Frontal cortex (tissue), 4 donors: ENCODE results near the gene KRT40. TPM values are rescaled to one million over a fixed set of nuclear protein-coding genes. Genes with fewer than 3 reads are reported as not detected.
"Not testable (repeated sequence)": the region's sequence is repeated elsewhere in the genome, so short reads cannot be mapped to it uniquely, and the experiment has no call there.

Experiments used
- DNase-seq, 2 donors: peaks; one replicate each; pipeline ENCODE4 v3.0.0; 2012; ENCODE audit warnings: low spot score in 2 of 2
- FAIRE-seq: peaks from 2 replicates; lab custom pipeline; 2012; peaks lifted over from hg19 to GRCh38; lab: Jason Lieb, UNC
- total RNA-seq: library from RNA; depleted of rRNA; stranded (reverse); fragments of >200 nt; gene quantifications from one replicate; pipeline ENCODE4 v1.2.3, GENCODE V29; 2014
- donor health status: control.
- donor health status: control.
- donor health status: control.

KRT40 gene
- total RNA-seq, 1 donor from 2014 or later, result not detected

DNA sequence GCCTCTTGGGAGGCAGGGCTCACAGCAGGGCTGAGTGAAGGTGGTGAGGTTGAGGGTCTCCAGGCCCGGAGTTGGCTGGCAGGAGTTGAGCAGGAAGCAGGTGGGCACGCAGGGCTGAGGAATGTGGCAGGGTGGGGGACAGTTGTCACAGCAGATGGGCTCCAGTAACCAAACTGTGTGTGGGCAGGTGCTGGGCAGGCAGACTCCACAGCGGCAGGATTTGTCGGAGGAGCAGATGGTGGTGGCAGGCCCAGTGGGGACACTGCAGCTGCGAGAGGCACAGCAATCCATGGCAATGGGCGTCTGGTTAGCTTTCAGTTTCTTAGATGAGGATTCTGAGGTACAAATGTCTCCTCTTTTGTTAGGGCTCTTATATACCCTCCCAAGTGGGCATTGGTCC lies 15.4 kb upstream of the KRT40 start, which contains the start of gene KRTAP3-2:
KRTAP3-2 (minus strand) TSS at position 344 of the 400 bp plus-strand sequence; CDS start at position 291, 53 bp downstream.
- DNase-seq, FAIRE-seq: not testable (repeated sequence)

DNA sequence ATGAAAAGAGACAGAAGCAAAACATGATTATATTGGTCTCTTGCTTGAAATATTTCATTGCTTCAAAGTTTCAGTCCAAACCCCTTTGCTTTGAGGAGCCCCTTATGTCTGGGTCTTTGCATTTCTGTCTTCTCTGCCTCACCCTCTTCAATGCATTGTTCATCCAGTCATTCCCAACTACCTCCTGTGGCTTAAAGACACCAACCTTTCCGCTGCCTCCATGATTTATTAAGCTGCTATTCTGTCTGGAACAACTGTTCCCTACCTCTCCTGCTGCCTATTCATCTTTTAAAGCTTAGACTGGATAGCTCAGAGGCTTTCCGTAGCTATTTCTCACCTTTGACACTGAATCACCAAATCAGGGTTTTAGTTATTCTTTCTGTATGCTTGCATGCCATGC lies 13.2 kb upstream of the KRT40 start:
- DNase-seq (no peak), FAIRE-seq (no peak)

DNA sequence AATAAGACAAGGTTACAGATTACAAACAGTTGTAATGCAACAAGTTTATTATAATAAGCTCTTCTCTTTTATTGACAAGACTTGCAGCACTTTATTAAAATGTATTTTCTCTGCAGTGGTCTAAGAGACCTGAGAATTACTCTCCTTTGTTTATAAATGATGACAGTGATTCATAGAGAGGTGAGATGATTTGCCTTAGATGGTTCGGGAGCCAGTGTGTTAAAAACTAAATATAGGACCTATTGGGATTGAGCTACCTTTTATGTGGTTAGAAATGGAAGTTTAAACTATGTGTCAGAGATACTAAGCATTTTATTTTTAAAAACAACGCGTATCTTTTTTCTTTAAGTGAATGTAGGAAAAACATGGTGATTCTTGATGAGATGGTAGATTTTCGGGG lies 12.7 kb upstream of the KRT40 start:
- FAIRE-seq (no peak), DNase-seq (no peak)

DNA sequence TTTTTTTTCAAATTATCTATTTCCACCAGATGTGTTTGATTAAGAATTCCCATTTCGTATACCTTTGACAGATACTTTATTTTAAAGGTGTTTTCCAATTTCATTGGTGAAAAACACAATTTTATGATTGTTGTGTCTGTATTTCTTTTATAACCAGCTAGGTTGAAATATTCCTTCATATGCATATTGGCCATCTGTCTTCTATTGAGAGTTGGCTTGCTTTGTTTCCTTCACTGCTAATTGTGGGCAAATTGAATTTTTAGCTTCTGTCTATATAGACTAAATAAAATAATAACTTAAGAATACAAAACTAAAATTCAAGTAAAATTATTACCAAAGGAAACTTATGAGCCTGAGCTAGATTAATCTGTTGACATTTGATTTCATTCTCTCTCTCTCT lies 11.0 kb upstream of the KRT40 start:
- FAIRE-seq (no peak), DNase-seq (no peak)

DNA sequence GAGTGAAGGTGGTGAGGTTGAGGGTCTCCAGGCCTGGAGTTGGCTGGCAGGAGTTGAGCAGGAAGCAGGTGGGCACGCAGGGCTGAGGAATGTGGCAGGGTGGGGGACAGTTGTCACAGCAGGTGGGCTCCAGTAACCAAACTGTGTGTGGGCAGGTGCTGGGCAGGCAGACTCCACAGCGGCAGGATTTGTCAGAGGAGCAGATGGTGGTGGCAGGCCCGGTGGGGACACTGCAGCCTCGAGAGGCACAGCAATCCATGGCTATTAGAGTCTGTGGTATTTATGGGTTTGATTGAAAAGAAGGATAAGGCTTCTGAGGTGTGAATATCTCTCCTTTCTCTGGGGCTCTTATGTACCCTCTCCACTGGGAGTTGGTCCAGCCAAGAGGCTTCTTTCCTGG lies 9.7 kb upstream of the KRT40 start, which contains the start of gene KRTAP3-3:
KRTAP3-3 (minus strand) TSS at position 326 of the 400 bp plus-strand sequence; CDS start at position 259, 67 bp downstream.
- DNase-seq, result no peak
- FAIRE-seq, result no peak

DNA sequence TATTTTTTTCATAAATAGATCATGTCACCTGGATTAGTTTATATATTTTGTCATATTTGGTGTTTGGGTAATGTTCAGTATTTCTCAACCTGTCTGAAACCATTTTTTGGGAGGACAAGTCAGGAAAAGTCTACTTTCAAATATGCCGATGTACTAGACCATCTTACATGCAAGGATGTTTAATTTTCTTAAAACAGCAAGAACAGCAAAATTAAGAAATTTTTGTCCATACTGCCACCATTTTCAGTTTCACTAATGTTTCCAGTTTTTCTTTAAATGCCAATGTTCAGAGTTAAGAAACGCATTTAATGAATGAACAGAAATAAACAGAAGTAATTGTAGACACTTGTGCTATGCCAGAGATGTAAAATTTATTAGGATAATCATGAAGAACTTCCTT lies 9.0 kb upstream of the KRT40 start:
- DNase-seq (no peak), FAIRE-seq (no peak)

DNA sequence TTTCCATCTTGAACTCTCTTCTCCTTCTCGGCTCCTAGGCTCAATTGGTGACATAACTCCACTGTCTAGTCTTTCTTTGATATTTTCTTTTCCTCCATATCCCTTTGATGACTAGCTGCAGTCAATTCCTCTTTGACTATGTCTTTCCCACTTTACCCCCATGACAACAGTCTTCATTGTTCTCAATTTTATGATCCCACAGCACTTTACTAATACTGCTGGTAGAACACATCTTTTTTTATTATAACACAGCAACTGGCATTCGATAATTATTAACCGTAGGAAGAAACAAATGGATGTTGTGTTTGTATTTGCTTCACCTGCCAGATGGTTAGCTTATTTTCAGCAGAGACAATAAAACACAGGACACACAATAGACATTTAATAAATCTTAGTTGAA lies 8.5 kb upstream of the KRT40 start:
- FAIRE-seq (no peak), DNase-seq (no peak)

DNA sequence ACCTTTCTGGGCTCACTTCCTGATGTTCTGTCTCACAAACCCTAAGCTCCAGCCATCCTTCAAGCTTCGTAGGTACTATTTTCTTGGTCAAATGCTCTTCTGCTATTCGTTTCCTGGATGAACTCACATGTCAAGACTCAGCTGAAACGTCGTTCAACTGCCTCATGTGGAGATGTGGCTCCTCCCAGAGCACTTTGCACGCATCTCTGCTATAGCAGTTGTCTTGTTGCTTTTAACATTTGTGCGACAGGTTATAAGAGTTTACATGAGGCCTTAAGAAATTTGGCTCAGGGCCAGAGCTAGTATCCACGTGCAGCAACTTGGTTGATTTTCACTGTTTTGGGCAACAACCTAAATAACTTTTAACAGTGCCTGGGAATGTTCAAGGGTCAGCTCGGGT lies 2.8 kb upstream of the KRT40 start:
- DNase-seq (no peak), FAIRE-seq (no peak)

DNA sequence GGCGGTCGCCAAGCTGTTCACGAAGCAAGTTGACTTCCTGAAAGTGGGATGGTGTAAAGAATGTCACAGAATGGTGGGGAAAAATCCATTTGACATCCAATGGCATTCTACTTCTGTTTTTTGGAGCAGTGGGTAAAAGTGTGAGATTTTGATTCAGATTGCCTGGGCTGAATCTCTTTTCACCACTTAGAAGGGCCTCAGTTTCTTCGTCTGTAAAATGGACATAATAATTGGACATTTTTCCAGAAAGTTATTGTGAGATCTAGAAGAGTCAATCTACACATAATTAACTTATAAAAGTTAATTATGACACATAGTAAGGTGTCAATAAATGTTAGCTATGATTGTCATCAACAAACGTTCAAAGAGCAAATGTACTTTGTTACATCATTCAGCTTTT lies 3.0 kb downstream of the KRT40 start:
- DNase-seq, result no peak
- no peak for FAIRE-seq

DNA sequence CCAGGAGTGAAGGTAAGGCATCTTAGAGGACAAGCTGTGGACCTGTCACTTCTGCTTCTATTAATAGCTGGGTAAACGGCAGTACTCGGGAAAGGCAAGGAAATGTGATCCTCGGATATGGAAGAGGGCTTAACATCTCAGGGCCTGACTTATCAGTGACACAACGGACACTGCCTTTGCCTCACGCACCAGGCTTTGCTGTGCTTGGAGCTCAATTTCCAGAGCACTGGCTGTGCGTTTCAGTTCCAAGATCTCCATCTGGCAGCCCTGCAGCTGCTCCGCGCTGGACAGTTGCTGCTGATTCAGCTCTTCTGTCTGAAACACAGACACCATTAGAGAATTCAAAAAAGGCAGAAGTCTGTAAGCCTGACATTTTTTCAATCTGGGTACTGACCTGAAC lies 3.5 kb downstream of the KRT40 start:
- FAIRE-seq (no peak), DNase-seq (peak; percentile 2 to 17)

DNA sequence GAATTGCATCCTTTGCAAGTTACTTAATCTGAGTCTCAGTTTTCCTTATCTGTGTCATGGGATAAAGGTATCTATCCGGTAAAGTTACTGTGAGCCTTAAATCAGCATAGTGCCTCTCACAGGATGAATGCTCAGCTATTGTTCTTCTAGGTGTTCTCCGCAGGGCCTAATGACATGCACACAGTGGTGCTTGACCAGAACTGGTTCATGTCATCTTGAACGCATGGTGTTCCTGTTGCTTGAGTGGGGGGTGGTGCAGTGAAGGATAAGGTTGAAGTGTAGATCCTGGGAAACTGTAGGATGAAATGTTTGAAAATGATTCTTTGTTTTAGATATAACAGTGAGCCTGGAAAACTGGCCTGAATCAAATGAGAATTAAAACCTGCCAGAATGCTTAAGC lies 4.0 kb downstream of the KRT40 start:
- FAIRE-seq, result no peak
- no peak for DNase-seq

DNA sequence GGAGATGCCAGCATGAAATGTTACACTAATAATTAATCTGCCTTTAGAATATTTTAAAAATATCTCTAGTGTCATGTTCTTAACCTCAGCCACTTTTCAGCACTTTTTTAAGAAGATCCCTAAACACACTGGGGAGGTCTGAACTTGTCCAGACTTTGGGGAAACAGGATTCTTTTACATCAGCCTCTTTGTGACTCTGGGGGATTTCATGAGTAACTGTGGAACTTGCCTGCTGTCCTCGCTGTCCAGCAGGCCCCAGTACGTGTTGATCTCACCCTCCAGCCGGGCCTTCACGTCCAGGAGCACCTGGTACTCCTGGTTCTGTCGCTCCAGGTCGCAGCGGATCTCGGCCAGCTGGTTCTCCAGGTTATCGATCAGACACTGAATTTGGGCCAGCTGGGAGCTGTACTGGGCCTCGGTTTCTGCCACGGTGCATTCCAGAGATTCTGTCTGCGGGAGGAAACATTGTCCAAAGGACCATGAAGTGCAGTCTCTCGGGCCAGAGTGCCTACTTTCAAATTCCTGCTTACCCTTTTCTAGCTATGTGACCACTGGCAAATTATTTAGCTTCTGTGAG lies 5.5 kb downstream of the KRT40 start:
- no peak for FAIRE-seq

DNA sequence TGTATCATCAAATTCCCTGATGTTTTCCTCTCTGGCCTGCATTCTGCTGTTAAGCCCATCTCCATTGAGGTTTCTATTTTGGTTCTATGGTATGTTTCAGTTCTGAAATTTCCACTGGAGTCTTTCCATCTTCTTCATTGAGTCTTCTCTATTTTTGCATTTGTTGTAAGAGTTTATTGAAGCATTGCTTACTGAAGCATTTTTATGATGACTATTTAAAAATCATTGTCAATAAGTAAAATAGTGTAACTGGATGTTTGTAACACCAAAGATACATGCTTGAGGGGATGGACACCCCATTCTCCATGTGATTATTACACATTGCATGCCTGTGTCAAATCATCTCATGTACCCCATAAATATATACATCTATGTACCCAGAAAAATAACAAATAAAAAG lies 8.6 kb downstream of the KRT40 start:
- FAIRE-seq (no peak), DNase-seq (no peak)

More for the DNA sequence above, 5.5 kb downstream of the KRT40 start:
- DNase-seq, result no peak

DNA sequence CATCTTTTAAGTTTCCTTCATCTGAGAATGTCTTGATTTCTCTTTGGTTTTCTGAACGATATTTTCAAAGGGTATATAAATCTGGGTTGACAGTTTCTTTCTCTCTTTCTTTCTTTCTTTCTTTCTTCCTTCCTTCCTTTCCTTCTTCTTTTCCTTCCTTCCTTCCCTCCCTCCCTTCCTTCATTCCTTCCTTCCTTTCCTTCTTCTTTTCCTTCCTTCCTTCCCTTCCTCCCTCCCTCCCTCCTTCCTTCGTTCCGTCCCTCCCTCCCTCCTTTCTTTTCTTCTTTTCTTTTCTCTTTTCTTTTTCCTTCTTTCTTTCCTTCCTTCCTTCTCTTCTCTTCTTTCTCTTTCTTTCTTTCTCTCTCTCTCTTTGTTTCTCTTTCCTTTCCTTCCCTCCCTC lies 9.8 kb downstream of the KRT40 start:
- DNase-seq (no peak), FAIRE-seq (no peak)

DNA sequence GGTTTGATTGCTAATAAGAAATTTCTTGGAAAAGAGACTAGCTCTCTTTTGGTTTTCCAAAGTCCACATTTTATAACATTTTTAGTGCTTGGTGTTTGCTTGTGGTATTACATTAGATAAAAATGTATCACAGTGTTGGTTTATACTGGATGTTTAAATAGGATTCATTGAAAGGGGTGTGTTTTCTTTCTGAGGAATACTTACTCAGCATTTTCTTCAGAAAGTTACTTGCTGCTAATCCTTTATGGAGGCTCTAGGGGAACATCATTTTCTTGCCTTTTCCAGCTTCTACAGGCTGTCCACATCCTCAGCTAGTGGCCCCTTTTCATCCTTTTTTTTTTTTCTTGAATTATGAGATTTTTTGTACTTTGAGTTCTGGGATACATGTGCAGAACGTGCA lies 16.5 kb downstream of the KRT40 start:
- no peak for DNase-seq
- no peak for FAIRE-seq

DNA sequence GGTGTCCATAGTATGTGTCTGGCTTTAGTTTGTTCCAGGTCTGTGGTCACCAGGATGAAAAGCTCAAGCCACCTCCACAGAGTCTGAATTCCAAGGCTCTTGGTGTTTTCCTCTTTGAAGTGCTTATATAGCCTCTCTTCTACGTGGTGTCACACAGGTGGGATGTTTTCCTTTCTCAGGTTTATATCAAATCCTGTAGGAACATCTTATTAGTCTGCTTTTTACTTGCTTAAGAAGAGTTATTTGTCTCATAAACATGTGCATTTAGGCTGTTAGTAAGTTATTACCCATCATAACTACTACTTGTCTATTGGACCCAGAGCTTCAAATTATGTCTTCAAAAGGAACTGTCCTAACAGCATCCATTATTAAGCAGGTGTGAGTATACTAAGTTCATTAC lies 17.3 kb downstream of the KRT40 start, which contains the start of gene KRT39:
KRT39 (minus strand) TSS at position 101 of the 400 bp plus-strand sequence; CDS start at position 9, 92 bp downstream.
- FAIRE-seq (no peak), DNase-seq (no peak)

DNA sequence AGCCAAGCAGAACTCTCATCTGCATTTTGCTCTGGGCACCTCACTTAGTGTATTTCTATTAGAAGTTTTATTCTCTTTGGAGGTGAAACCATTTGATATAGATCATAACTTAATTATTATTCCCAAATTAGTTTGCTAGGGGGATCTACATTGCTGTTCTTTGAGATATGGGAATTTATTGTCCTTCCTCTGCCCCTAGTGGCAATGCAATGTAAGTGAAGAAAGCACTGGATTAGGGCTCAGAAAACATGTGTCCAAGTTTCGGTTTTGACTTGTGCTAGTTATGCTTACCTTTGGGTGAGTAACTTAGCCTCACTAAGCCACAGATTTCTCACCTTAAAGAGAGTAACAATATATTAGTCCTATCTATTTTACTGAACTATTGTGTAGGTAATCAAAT lies 20.3 kb downstream of the KRT40 start:
- no peak for FAIRE-seq
- DNase-seq, result no peak

DNA sequence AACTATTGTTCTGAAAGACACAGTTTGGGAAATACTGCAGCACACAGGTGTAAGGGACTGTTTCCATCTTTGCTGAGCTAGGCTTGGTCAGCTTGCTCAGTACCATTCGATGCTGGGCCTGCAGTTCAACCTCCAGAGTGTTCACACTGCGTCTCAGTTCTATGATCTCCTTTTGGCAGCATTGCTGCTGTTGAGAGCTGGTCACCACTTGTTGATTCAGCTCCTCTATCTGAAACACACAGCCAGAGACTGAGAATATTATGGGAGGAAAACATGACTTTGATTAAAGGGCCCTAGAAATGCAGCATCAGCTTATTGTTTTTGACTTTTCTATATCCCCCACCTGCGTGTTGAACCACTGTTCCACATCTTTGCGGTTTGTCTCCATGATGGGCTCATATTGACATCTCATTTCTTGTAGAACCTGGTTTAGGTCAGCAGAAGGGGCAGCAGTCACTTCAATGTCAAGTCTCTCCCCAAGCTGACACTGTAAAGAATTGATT lies 22.0 kb downstream of the KRT40 start:
- no peak for DNase-seq
- no peak for FAIRE-seq

DNA sequence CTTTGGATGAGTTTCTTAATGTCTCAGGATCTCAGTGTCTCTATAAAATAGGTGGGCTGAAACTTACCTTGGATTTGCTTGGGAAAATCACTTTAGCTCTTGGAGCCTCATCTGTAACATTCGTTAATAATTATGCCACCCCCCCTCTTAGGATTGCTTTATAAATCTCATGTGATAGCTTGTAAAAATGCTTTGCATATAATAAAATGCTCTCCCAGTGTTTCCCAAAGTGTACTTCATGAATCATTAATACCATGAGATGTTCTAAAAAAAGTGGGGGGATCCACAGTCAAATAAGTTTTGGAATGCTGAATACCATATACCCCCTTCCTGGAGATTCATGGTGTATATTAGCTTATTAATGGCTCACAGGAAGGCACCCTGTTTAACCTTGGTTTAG lies 22.5 kb downstream of the KRT40 start:
- FAIRE-seq (no peak), DNase-seq (no peak)

DNA sequence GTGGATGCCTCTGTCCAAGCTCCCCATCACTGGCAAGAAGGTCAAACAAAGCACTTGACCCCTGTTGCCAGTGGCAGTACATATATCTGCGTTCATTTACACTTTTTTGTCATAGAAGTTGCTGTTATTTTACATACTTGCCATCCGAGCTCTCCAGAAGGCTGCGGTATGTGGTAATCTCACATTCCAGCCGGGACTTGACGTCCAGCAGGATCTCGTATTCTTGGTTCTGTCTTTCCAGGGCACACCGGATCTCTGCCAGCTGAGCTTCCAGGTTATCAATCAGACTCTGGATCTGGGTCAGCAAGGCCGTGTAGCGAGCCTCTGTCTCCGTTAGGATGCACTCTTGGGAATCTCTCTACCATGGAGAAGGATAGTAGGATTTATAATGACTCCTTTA lies 24.0 kb downstream of the KRT40 start:
- DNase-seq, result no peak
- FAIRE-seq, result no peak

DNA sequence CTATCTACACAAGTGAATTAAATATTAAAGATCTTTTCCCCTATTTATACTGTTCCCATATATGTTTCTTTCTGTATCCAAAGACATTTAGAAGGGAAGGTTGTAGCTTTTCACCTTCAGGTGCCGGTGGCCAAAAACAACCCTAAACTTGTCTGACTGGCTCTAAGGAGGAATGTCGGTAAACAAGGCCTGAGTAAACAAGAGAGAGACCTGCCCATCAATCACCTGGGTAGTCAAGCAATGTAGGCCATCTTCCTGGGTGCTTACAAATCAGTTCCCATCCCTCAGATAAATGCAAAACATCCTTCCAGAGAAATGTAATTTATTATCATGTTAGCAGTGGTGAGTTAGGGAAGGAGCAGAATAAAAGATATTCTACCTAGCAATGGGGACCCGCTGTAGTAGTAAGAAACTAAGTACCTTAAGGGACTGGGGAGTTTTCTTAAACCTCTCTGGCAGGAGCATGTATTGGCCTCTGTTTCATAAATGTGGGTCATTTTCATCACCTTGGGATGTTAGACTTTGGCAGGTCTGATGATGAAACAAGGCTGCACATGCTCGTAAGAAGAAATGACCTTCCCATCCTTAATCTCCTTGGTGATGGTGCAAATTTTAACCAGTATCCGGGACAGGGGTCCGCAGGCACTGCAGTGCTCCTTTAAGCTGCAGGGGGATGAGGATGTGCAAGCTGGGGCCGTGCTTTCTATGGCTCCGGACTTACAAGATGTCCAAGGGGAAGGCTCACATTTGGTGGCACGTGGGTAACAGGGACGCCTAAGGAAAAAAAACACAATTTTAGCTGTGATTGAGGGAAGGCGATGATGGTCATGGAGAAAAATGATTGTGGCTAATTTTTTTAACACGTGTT lies 25.8 kb downstream of the KRT40 start:
- FAIRE-seq (no peak), DNase-seq (no peak)
